Endothelial cell of umbilical vein (primary cell): ENCODE results near the gene RACGAP1. TPM values are rescaled to one million over a fixed set of nuclear protein-coding genes. Genes with fewer than 3 reads are reported as not detected.
A peak's percentile ranks its signal among the peaks of the same experiment; 100 is the strongest.

Source experiments
- BruUV-seq: library from RNA; stranded (reverse); fragments of 400-500 nt; replicated peaks from 2 replicates; lab custom pipeline; 2021; lab: Mats Ljungman, UMichigan
- CTCF ChIA-PET: fragments of 300-600, 350-600 bp; sonication (Branson Sonifier 250); formaldehyde crosslinking; loops from one replicate; lab custom pipeline; 2021; ENCODE audit warnings: antibody characterized with exemption, inconsistent platforms; lab: Charles Lee
- POLR2A ChIA-PET: fragments of 300-600, 350-600 bp; sonication (Branson Sonifier 250); formaldehyde crosslinking; loops from one replicate; lab custom pipeline; 2021; ENCODE audit warnings: antibody characterized with exemption, inconsistent platforms; lab: Charles Lee
- DNase-seq: peaks from one replicate; pipeline ENCODE4 v3.0.0-alpha.2; 2011; ENCODE audit warnings: low read depth, low spot score
- FAIRE-seq: peaks from 2 replicates; lab custom pipeline; 2011; peaks lifted over from hg19 to GRCh38; lab: Jason Lieb, UNC
- H2AFZ ChIP-seq: 2 replicates; pipeline ENCODE4 v1.6.0; 2012; ENCODE audit warnings: low read depth, low read length, control low read depth, inconsistent platforms
- H3K27ac ChIP-seq: 2 replicates; pipeline ENCODE4 v1.5.1; 2011; ENCODE audit warnings: low read depth, mild to moderate bottlenecking, control low read depth, low read length, moderate library complexity; ENCODE audit not compliant: insufficient read depth
- H3K27me3 ChIP-seq, 2 experiments: 2 replicates each; pipeline versions ENCODE4 v1.6.0 to v1.6.1; 2011; ENCODE audit warnings: low read length in 2 of 2, mixed read lengths in 1 of 2; ENCODE audit not compliant: control insufficient read depth in 2 of 2, insufficient read depth in 2 of 2
- H3K36me3 ChIP-seq, 2 experiments: 2 replicates in 1 of 2; 3 replicates in 1 of 2; pipeline ENCODE4 v1.5.1; 2011; ENCODE audit warnings: low read length in 2 of 2, mild to moderate bottlenecking in 1 of 2, moderate library complexity in 1 of 2; ENCODE audit not compliant: control insufficient read depth in 2 of 2, insufficient read depth in 2 of 2; ENCODE audit errors: extremely low read depth in 1 of 2
- H3K4me1 ChIP-seq: 3 replicates; pipeline ENCODE4 v1.5.1; 2011; ENCODE audit warnings: mild to moderate bottlenecking, low read length; ENCODE audit not compliant: control insufficient read depth, insufficient read depth; ENCODE audit errors: extremely low read depth
- H3K4me2 ChIP-seq: 2 replicates; pipeline ENCODE4 v1.6.1; 2011; ENCODE audit warnings: low read length, control low read depth, mixed read lengths; ENCODE audit not compliant: insufficient read depth
- H3K4me3 ChIP-seq, 3 experiments: fragments of 200-600 bp in 1 of 3; sonication (generic), shearing (Covaris generic) in 1 of 3; replicated peaks in 1 of 3; 2 replicates each; pipeline ENCODE4 v1.5.1; 2011 to 2016; ENCODE audit warnings: control low read depth in 3 of 3, low read length in 3 of 3, mild to moderate bottlenecking in 2 of 3, inconsistent platforms in 1 of 3, low read depth in 1 of 3, moderate library complexity in 1 of 3; ENCODE audit not compliant: insufficient read depth in 1 of 3
- H3K79me2 ChIP-seq: 2 replicates; pipeline ENCODE4 v1.6.0; 2012; ENCODE audit warnings: low read length, inconsistent platforms; ENCODE audit not compliant: control insufficient read depth, insufficient read depth
- H3K9ac ChIP-seq: replicated peaks from 2 replicates; pipeline ENCODE3; 2011; ENCODE audit warnings: low read length, control low read depth; ENCODE audit not compliant: insufficient read depth; ENCODE audit errors: extremely low read depth
- H3K9me1 ChIP-seq: replicated peaks from 3 replicates; pipeline ENCODE4 v1.6.0; 2011; ENCODE audit warnings: mild to moderate bottlenecking, low read length; ENCODE audit not compliant: control insufficient read depth, insufficient read depth; ENCODE audit errors: extremely low read depth
- H3K9me3 ChIP-seq: replicated peaks from 2 replicates; pipeline ENCODE4 v1.5.1; 2012; ENCODE audit warnings: low read length, inconsistent platforms; ENCODE audit not compliant: control insufficient read depth, insufficient read depth
- H4K20me1 ChIP-seq: replicated peaks from 2 replicates; pipeline ENCODE3; 2011; ENCODE audit warnings: mild to moderate bottlenecking, low read length; ENCODE audit not compliant: control insufficient read depth, insufficient read depth; ENCODE audit errors: extremely low read depth
- CTCF ChIP-seq, 2 donors: IDR thresholded peaks; 1 replicate in 1 of 2; 2 replicates in 1 of 2; pipeline ENCODE4 v1.5.1; 2011; ENCODE audit warnings: low read length in 2 of 2, mild to moderate bottlenecking in 2 of 2, moderate library complexity in 2 of 2, control low read depth in 1 of 2, inconsistent platforms in 1 of 2, low read depth in 1 of 2; ENCODE audit not compliant: insufficient read depth in 1 of 2; ENCODE audit errors: extremely low read depth in 1 of 2
- EZH2 ChIP-seq: IDR thresholded peaks from 2 replicates; pipeline ENCODE4 v1.6.1; 2012; ENCODE audit warnings: borderline replicate concordance, low read depth, mild to moderate bottlenecking, moderate library complexity, low read length, inconsistent platforms; ENCODE audit not compliant: severe bottlenecking
- GATA2 ChIP-seq: IDR thresholded peaks from 2 replicates; pipeline ENCODE4 v1.7.0; 2011; ENCODE audit warnings: low read depth, mild to moderate bottlenecking, moderate library complexity, mixed read lengths, low read length; ENCODE audit not compliant: insufficient read length, insufficient read depth
- JUN ChIP-seq: IDR thresholded peaks from 2 replicates; pipeline ENCODE4 v1.6.1; 2011; ENCODE audit warnings: borderline replicate concordance, low read depth; ENCODE audit not compliant: insufficient read length, insufficient read depth
- MAX ChIP-seq: IDR thresholded peaks from 2 replicates; pipeline ENCODE4 v1.6.1; 2011; ENCODE audit not compliant: insufficient read depth, insufficient read length
- MYC ChIP-seq: IDR thresholded peaks from one replicate; pipeline ENCODE4 v1.6.1; 2011; ENCODE audit warnings: mild to moderate bottlenecking, low read depth, low read length
- POLR2AphosphoS5 ChIP-seq: IDR thresholded peaks from 2 replicates; pipeline ENCODE4 v1.6.1; 2012; ENCODE audit warnings: low read depth, mild to moderate bottlenecking, control low read depth, low read length, moderate library complexity; ENCODE audit not compliant: insufficient read depth
- dilution Hi-C: fragments of 300-500 bp; cut with MboI; formaldehyde crosslinking; loops from one replicate; pipeline ENCODE4 v1.15.0; 2019; ENCODE audit warnings: low sequenced_read_pairs; ENCODE audit not compliant: extremely low pct_ligation_motif_present
- intact Hi-C: fragments of 100-400 bp; cut with micrococcal nuclease; formaldehyde crosslinking; loops from one replicate; pipeline ENCODE4 v1.10.0; 2022
- polyA plus RNA-seq, 4 experiments: library from polyadenylated mRNA; depleted of rRNA in 3 of 4; stranded (reverse) in 3 of 4; unstranded in 1 of 4; fragments of >200 nt; gene quantifications; 2 replicates each; pipeline versions ENCODE4 v1.2.1 to v1.2.3, GENCODE V29; 2011 to 2012; ENCODE audit warnings: missing spikeins in 1 of 4
- total RNA-seq: library from RNA; stranded (reverse); gene quantifications from 2 replicates; pipeline ENCODE4 v1.2.3, GENCODE V29; 2021

Gene RACGAP1
- total and polyA plus RNA-seq, 2 donors (not counting 3 experiments of a cell fraction or from before 2014, with no cell fraction given), result 16.5 to 56.3 TPM

GRCh38 chr12:50050410-50051098 lies 25.3 kb upstream of the RACGAP1 start:
- Histone ChIP-seq H3K79me2 (no peaks in the 10 kb centered on the region), H3K9me1 (no peaks in the 10 kb centered on the region), H3K36me3 (no peaks in the 10 kb centered on the region), H3K27ac (no peak overlapping the region), H3K4me1 (no peaks in the 10 kb centered on the region), H3K9ac (no peak overlapping the region), H3K9me3 (no peaks in the 10 kb centered on the region), H3K27me3 (peaks cover 40 to 54% of the 10 kb centered on the region in 2 experiments), H4K20me1 (no peaks in the 10 kb centered on the region), H2AFZ (peak overlapping the region; percentile 32), H3K4me2 (no peak overlapping the region), H3K4me3 (peak overlapping the region in 1 of 3 experiments; percentile 0)
- intact Hi-C loops (no loop called here), dilution Hi-C loops (loop anchor here (25.0 kb wide), 1 partner anchor 88 kb away; the partner anchor contains the start of genes AQP2, AQP5 and AQP6)
- DNase-seq, result no peak
- CTCF ChIA-PET, result interaction anchor here (0.6 to 11.2 kb wide), 10 partner anchors 13 to 309 kb away, joined by 3 to 191 read pairs (median 4); no protein-coding TSS in a partner anchor
- no peak for FAIRE-seq
- TF ChIP-seq GATA2, result no peak
- TF ChIP-seq MAX, result no peak
- TF ChIP-seq POLR2AphosphoS5, result no peak
- no peak for TF ChIP-seq JUN
- peak; percentile 79 for TF ChIP-seq EZH2
- no peak for TF ChIP-seq MYC
- no TSS peak for BruUV-seq
- POLR2A ChIA-PET, result no interaction called here

GRCh38 chr12:50050119-50050385 lies 24.8 kb upstream of the RACGAP1 start:
- Histone ChIP-seq H3K4me1 (no peaks in the 10 kb centered on the region), H3K4me2 (no peak overlapping the region), H3K79me2 (no peaks in the 10 kb centered on the region), H4K20me1 (no peaks in the 10 kb centered on the region), H3K36me3 (no peaks in the 10 kb centered on the region), H2AFZ (no peak overlapping the region), H3K9me1 (no peaks in the 10 kb centered on the region), H3K27ac (no peak overlapping the region), H3K9me3 (no peaks in the 10 kb centered on the region), H3K27me3 (peaks cover 40 to 54% of the 10 kb centered on the region in 2 experiments), H3K9ac (no peak overlapping the region), H3K4me3 (no peak overlapping the region)
- TF ChIP-seq EZH2 (peak; percentile 9), MAX (no peak), CTCF (IDR thresholded peaks at IDR 0.05; ENCODE audit: extremely low read depth in 1 of 2, insufficient read depth in 1 of 2, low read depth in 1 of 2, low read length in 2 of 2) (no peak)
- DNase-seq (no peak), FAIRE-seq (no peak)
- dilution Hi-C loops, result loop anchor here (25.0 kb wide), 1 partner anchor 88 kb away; the partner anchor contains the start of genes AQP2, AQP5 and AQP6
- ChIA-PET CTCF (interaction anchor here (0.6 to 11.2 kb wide), 9 partner anchors 12 to 194 kb away, joined by 3 to 191 read pairs (median 4); no protein-coding TSS in a partner anchor), POLR2A (no interaction called here)
- intact Hi-C loops, result no loop called here
- BruUV-seq, result no TSS peak
